Transverse colon (tissue), 4 donors: ENCODE results near the gene TOR1AIP2.

Experiments used
- EP300 ChIP-seq: sonication (generic); formaldehyde crosslinking; IDR thresholded peaks from one replicate; pipeline ENCODE4 v1.6.1; 2017; ENCODE audit warnings: antibody characterized with exemption, low read depth
- POLR2A ChIP-seq: fragments of 450-650 bp; IDR thresholded peaks from one replicate; pipeline ENCODE4 v1.6.1; 2016; ENCODE audit warnings: antibody characterized with exemption, mild to moderate bottlenecking, moderate library complexity
- POLR2AphosphoS5 ChIP-seq, 3 donors: sonication (generic); formaldehyde crosslinking; IDR thresholded peaks; one replicate each; pipeline ENCODE4 v1.6.1; 2016; ENCODE audit warnings: antibody characterized with exemption in 3 of 3
- TF ChIP-seq, protein P1 (sequence below), 5 experiments: fragments of 200-600 bp in 3 of 5; fragments of 450-650 bp in 2 of 5; sonication (generic) in 3 of 5; IDR thresholded peaks; 1 replicate in 2 of 5; 2 replicates in 3 of 5; pipeline ENCODE4 v1.5.1; 2016 to 2017; ENCODE audit warnings: antibody characterized with exemption in 5 of 5, inconsistent platforms in 3 of 5, mild to moderate bottlenecking in 2 of 5, moderate library complexity in 1 of 5

DNA sequence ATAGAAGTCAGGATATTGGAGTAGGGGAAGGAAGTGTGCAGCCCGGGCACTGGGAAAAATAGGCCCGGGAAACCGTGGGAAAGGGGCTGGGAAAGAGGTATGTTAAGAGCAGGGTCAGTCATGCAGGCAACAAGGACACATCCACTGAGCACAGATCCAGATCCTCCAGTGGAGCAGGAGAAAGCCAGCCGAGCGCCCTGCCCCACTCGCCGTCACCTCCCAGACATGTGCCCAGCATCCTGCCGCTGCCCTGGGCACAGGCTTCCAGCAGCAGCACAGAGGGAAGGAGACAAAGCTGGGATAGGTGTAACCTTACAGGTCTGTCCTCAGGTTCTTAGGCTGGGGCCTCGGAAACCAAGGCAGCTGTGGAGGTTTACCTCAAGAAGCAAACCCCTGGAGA lies 70.3 kb downstream of the TOR1AIP2 start:
- TF ChIP-seq, protein P1, sequence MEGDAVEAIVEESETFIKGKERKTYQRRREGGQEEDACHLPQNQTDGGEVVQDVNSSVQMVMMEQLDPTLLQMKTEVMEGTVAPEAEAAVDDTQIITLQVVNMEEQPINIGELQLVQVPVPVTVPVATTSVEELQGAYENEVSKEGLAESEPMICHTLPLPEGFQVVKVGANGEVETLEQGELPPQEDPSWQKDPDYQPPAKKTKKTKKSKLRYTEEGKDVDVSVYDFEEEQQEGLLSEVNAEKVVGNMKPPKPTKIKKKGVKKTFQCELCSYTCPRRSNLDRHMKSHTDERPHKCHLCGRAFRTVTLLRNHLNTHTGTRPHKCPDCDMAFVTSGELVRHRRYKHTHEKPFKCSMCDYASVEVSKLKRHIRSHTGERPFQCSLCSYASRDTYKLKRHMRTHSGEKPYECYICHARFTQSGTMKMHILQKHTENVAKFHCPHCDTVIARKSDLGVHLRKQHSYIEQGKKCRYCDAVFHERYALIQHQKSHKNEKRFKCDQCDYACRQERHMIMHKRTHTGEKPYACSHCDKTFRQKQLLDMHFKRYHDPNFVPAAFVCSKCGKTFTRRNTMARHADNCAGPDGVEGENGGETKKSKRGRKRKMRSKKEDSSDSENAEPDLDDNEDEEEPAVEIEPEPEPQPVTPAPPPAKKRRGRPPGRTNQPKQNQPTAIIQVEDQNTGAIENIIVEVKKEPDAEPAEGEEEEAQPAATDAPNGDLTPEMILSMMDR (IDR thresholded peaks at IDR 0.05), result no peak
- TF ChIP-seq POLR2AphosphoS5 (IDR thresholded peaks at IDR 0.05), result no peak
- TF ChIP-seq POLR2A, result no peak
- TF ChIP-seq EP300, result no peak
